HepG2 (cell line): ENCODE measurements around the gene SEC61A1. TPM values are rescaled to one million over a fixed set of nuclear protein-coding genes. Genes with fewer than 3 reads are reported as not detected.
A peak's percentile ranks its signal among the peaks of the same experiment; 100 is the strongest.

Source experiments
- ATAC-seq: fragments of 200-7000 bp; cut with Tn5 transposase; 3 replicates; pipeline ENCODE4 v1.9.1; 2020; ENCODE audit warnings: mild to moderate bottlenecking, moderate library complexity
- BruUV-seq: library from RNA; stranded (reverse); fragments of 400-500 nt; replicated peaks from 2 replicates; lab custom pipeline; 2021; lab: Mats Ljungman, UMichigan
- CTCF ChIA-PET: fragments of 300-600 bp; formaldehyde crosslinking; extraction: SDS; loops from one replicate; lab custom pipeline; 2021; ENCODE audit warnings: low total read pairs, inconsistent platforms, low intra/inter-chr PET ratio; lab: Yijun Ruan, JAX
- POLR2A ChIA-PET: fragments of 350-600 bp; sonication (Branson Sonifier 250); formaldehyde crosslinking; loops from one replicate; lab custom pipeline; 2020; ENCODE audit warnings: antibody characterized with exemption, inconsistent platforms; lab: Yijun Ruan, JAX
- DNase-seq: peaks from one replicate; pipeline ENCODE4 v3.0.0-alpha.2; 2015; ENCODE audit warnings: low spot score
- FAIRE-seq: peaks from 3 replicates; lab custom pipeline; 2011; peaks lifted over from hg19 to GRCh38; lab: Jason Lieb, UNC
- H2AFZ ChIP-seq: one replicate; pipeline ENCODE4 v1.6.1; 2011; ENCODE audit warnings: low read length, inconsistent platforms
- H3K27ac ChIP-seq: fragments of 300-600 bp; 3 replicates; pipeline ENCODE4 v1.8.0; 2011; ENCODE audit warnings: mixed run types, mild to moderate bottlenecking, mixed read lengths, low read length, inconsistent platforms; ENCODE audit not compliant: insufficient read depth; ENCODE audit errors: extremely low read length
- H3K27me3 ChIP-seq, 2 experiments: fragments of 200-600 bp in 1 of 2; 2 replicates in 1 of 2; 3 replicates in 1 of 2; pipeline versions ENCODE4 v1.6.0 to v1.8.0; 2011; ENCODE audit warnings: low read length in 2 of 2, mild to moderate bottlenecking in 2 of 2, moderate library complexity in 2 of 2, inconsistent platforms in 1 of 2; ENCODE audit not compliant: insufficient read depth in 2 of 2, control insufficient read depth in 1 of 2
- H3K36me3 ChIP-seq, 2 experiments: fragments of 200-600 bp in 1 of 2; replicated peaks in 1 of 2; 2 replicates in 1 of 2; 3 replicates in 1 of 2; pipeline versions ENCODE4 v1.5.1 to v1.8.0; 2011; ENCODE audit warnings: low read length in 2 of 2, inconsistent platforms in 1 of 2; ENCODE audit not compliant: insufficient read depth in 2 of 2, control insufficient read depth in 1 of 2
- H3K4me1 ChIP-seq: 2 replicates; pipeline ENCODE4 v1.5.1; 2012; ENCODE audit warnings: low read length, inconsistent platforms; ENCODE audit not compliant: insufficient read depth
- H3K4me2 ChIP-seq: 2 replicates; pipeline ENCODE4 v1.6.0; 2011; ENCODE audit warnings: low read depth, low read length, inconsistent platforms
- H3K4me3 ChIP-seq, 3 experiments: fragments of 200-600 bp in 1 of 3; sonication (generic), shearing (Covaris generic) in 1 of 3; replicated peaks in 1 of 3; 2 replicates each; pipeline ENCODE4 v1.5.1; 2011 to 2016; ENCODE audit warnings: low read length in 3 of 3, inconsistent platforms in 2 of 3, low read depth in 2 of 3, mild to moderate bottlenecking in 2 of 3, control low read depth in 1 of 3, mixed read lengths in 1 of 3; ENCODE audit not compliant: insufficient read depth in 1 of 3
- H3K79me2 ChIP-seq: one replicate; pipeline ENCODE4 v1.6.1; 2011; ENCODE audit warnings: low read length, inconsistent platforms; ENCODE audit not compliant: insufficient read depth
- H3K9ac ChIP-seq: 2 replicates; pipeline ENCODE4 v1.6.0; 2011; ENCODE audit warnings: mild to moderate bottlenecking, low read depth, low read length, inconsistent platforms; ENCODE audit not compliant: insufficient read depth
- H3K9me3 ChIP-seq: 2 replicates; pipeline ENCODE4 v1.5.1; 2012; ENCODE audit warnings: mild to moderate bottlenecking, low read length
- H4K20me1 ChIP-seq: 2 replicates; pipeline ENCODE4 v1.6.0; 2011; ENCODE audit warnings: inconsistent platforms, mild to moderate bottlenecking, low read length, moderate library complexity; ENCODE audit not compliant: insufficient read depth
- ELF1 ChIP-seq: sonication (generic); formaldehyde crosslinking; IDR thresholded peaks from 2 replicates; pipeline ENCODE4 v1.4.0; 2020; ENCODE audit warnings: missing genetic modification reagents
- ELF3 ChIP-seq: IDR thresholded peaks from 2 replicates; pipeline ENCODE4 v1.6.1; 2016; ENCODE audit warnings: missing genetic modification reagents, missing compliant biosample characterization
- FOXM1 ChIP-seq: sonication (generic); formaldehyde crosslinking; IDR thresholded peaks from 2 replicates; pipeline ENCODE4 v1.5.0; 2020; ENCODE audit warnings: missing genetic modification reagents
- GABPA ChIP-seq, 2 experiments: IDR thresholded peaks; 2 replicates each; pipeline ENCODE4 v1.6.1; 2011 to 2016; ENCODE audit warnings: low read depth in 2 of 2, low read length in 1 of 2, missing biosample characterization in 1 of 2, missing genetic modification characterization in 1 of 2
- HDAC2 ChIP-seq: sonication (generic); formaldehyde crosslinking; IDR thresholded peaks from 2 replicates; pipeline ENCODE4 v1.4.0; 2020; ENCODE audit warnings: missing genetic modification reagents
- HNRNPUL1 ChIP-seq: fragments of 200-400 bp; formaldehyde crosslinking; IDR thresholded peaks from 2 replicates; pipeline ENCODE4 v1.6.1; 2017; ENCODE audit warnings: low read depth, mild to moderate bottlenecking, low read length, moderate library complexity
- KAT8 ChIP-seq: IDR thresholded peaks from 2 replicates; pipeline ENCODE4 v1.6.1; 2016; ENCODE audit warnings: missing genetic modification reagents, missing compliant biosample characterization
- RAD21 ChIP-seq: fragments of 450-650 bp; formaldehyde crosslinking; IDR thresholded peaks from 2 replicates; pipeline ENCODE4 v1.5.0; 2020; ENCODE audit warnings: mild to moderate bottlenecking
- SALL1 ChIP-seq: sonication (generic); formaldehyde crosslinking; IDR thresholded peaks from 2 replicates; pipeline ENCODE4 v1.8.0; 2022; ENCODE audit warnings: mild to moderate bottlenecking, missing genetic modification reagents
- SAP130 ChIP-seq: IDR thresholded peaks from 2 replicates; pipeline ENCODE4 v1.6.1; 2016; ENCODE audit warnings: low read depth
- SMC3 ChIP-seq: IDR thresholded peaks from 2 replicates; pipeline ENCODE4 v1.6.1; 2011; ENCODE audit warnings: low read length, improper control_type of control experiment
- STAG1 ChIP-seq: sonication (generic); formaldehyde crosslinking; IDR thresholded peaks from 2 replicates; pipeline ENCODE4 v1.4.0; 2020; ENCODE audit warnings: missing genetic modification reagents
- XRCC5 ChIP-seq: fragments of 200-400 bp; formaldehyde crosslinking; optimal IDR thresholded peaks from 2 replicates; pipeline ENCODE3; 2017; ENCODE audit warnings: mild to moderate bottlenecking, low read length
- YY1 ChIP-seq: IDR thresholded peaks from 2 replicates; pipeline ENCODE4 v1.6.1; 2011; ENCODE audit warnings: low read length, low read depth, moderate library complexity, mild to moderate bottlenecking; ENCODE audit not compliant: insufficient read depth, insufficient replicate concordance
- ZBTB1 ChIP-seq: sonication (generic); formaldehyde crosslinking; IDR thresholded peaks from 2 replicates; pipeline ENCODE4 v1.4.0; 2020; ENCODE audit warnings: missing genetic modification reagents, borderline replicate concordance
- ZFX ChIP-seq: sonication (generic); formaldehyde crosslinking; IDR thresholded peaks from 2 replicates; pipeline ENCODE4 v1.4.0; 2020; ENCODE audit warnings: mild to moderate bottlenecking, low read depth, missing genetic modification reagents, moderate library complexity
- ZNF441 ChIP-seq: sonication (generic); formaldehyde crosslinking; IDR thresholded peaks from 2 replicates; pipeline ENCODE4 v1.7.0; 2021; ENCODE audit warnings: missing genetic modification reagents, borderline replicate concordance
- ZNF788 ChIP-seq: sonication (generic); formaldehyde crosslinking; IDR thresholded peaks from 2 replicates; pipeline ENCODE4 v1.5.0; 2020; ENCODE audit warnings: mild to moderate bottlenecking, missing genetic modification reagents, borderline replicate concordance
- WGBS: methylation state at CpG from one replicate; pipeline ENCODE4 v1.1.6; 2017; ENCODE audit warnings: low lambda C conversion rate; 5-methylcytosine and 5-hydroxymethylcytosine counted together
- in situ Hi-C: cut with HindIII; loops from 2 replicates; pipeline ENCODE4 v1.10.0; 2017; ENCODE audit warnings: low pct_unique_long_range_greater_than_20kb; ENCODE audit not compliant: extremely low pct_ligation_motif_present
- intact Hi-C: fragments of 100-400 bp; cut with micrococcal nuclease; formaldehyde crosslinking; loops from one replicate; pipeline ENCODE4 v1.10.0; 2022; ENCODE audit not compliant: unreplicated experiment
- polyA plus RNA-seq, 8 experiments: library from polyadenylated mRNA; depleted of rRNA in 3 of 8; stranded (reverse) in 7 of 8; unstranded in 1 of 8; fragments of >200 nt; fragmentation: Illumina TruSeq in 4 of 8; extraction: Trizol in 4 of 8; gene quantifications; 2 replicates each; pipeline versions ENCODE4 v1.2.1 to v1.2.3, GENCODE V29; 2011 to 2016; ENCODE audit warnings: low read depth in 4 of 8, missing spikeins in 1 of 8, mixed read lengths in 1 of 8; ENCODE audit not compliant: insufficient read depth in 1 of 8
- total RNA-seq, 5 experiments: library from RNA; depleted of rRNA; stranded (reverse); fragments of >200 nt; fragmentation: Illumina TruSeq; extraction: Trizol; gene quantifications; 2 replicates each; pipeline ENCODE4 v1.2.3, GENCODE V29; 2016; ENCODE audit warnings: low read depth in 1 of 5
- TF ChIP-seq, protein P1 (sequence below): sonication (generic); formaldehyde crosslinking; IDR thresholded peaks from 2 replicates; pipeline ENCODE4 v1.8.0; 2022; ENCODE audit warnings: missing genetic modification reagents, mild to moderate bottlenecking, borderline replicate concordance
- TF ChIP-seq, protein P2 (sequence below): sonication (generic); formaldehyde crosslinking; IDR thresholded peaks from 2 replicates; pipeline ENCODE4 v1.5.0; 2020; ENCODE audit warnings: mild to moderate bottlenecking, missing genetic modification reagents, moderate library complexity

The SEC61A1 gene
- total and polyA plus RNA-seq, 2 of the 13 experiments (the other 11 are each of a cell fraction or from before 2014, with no cell fraction given): 170 to 203 TPM

DNA sequence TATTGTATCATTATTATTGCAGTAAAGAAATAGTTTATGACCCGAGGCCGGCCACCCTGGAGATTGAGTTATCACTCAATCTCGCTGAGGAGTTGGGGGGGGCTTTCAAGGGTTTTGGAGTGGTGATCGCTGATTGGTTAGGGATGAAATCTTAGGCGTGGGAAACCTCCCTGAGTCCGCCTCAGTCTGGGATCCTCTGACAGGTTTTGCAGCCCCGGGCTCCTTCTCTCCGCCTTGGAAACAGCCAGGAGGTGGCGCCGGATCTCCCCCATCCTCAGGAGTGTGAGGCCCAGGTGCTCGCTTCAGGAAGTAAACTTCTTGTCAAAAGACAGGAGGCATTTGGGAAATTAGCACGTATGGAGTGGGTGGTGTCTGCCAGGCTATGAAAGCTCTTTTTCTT lies 41.1 kb upstream of the SEC61A1 start:
- Histone ChIP-seq H3K9ac (no peak overlapping the region), H3K9me3 (peaks cover 3% of the 10 kb centered on the region; the same call in 1 of the 2 replicates), H2AFZ (peak overlapping the region; percentile 34), H3K4me3 (no peak overlapping the region), H3K27me3 (0 out of 5 replicates have a peak, but pooled peaks cover 0 to 4% of the 10 kb centered on the region in 2 experiments), H3K4me1 (peaks cover 35% of the 10 kb centered on the region), H3K36me3 (no peaks in the 10 kb centered on the region), H3K79me2 (no peaks in the 10 kb centered on the region), H3K27ac (no peak overlapping the region), H3K4me2 (0 out of 2 replicates have a peak overlapping the region, but pooled peaks have one; percentile 32), H4K20me1 (no peaks in the 10 kb centered on the region)
- ChIA-PET CTCF (interaction anchor here (0.8 kb wide), 1 partner anchor 123 kb away, joined by 4 read pairs; no protein-coding TSS in a partner anchor), POLR2A (no interaction called here)
- in situ Hi-C loops (no loop called here), intact Hi-C loops (loop anchor here (2.0 kb wide), 1 partner anchor 42 kb away; the partner anchor contains the start of gene SEC61A1)
- peak; percentile 61 for ATAC-seq
- WGBS: 28% methylated on average over 12 of the region's 12 CpGs
- DNase-seq: peak; percentile 29
- FAIRE-seq: no peak
- TF ChIP-seq ZBTB1 (CRISPR knock-in tag) (no peak), SMC3 (peak; percentile 38; the same call in 1 of the 2 replicates), STAG1 (CRISPR knock-in tag) (peak; percentile 58), GABPA (IDR thresholded peaks at IDR 0.05; ENCODE audit: low read depth, low read length) (no peak), GABPA (CRISPR knock-in tag; IDR thresholded peaks at IDR 0.05; ENCODE audit: low read depth) (0 out of 2 replicates have a peak, but pooled peaks have one; percentile 22), XRCC5 (peak; percentile 22), FOXM1 (CRISPR knock-in tag) (no peak), ELF3 (CRISPR knock-in tag) (peak; percentile 58), YY1 (no peak), SALL1 (0 out of 2 replicates have a peak, but pooled peaks have one; percentile 21), SAP130 (CRISPR knock-in tag) (peak; percentile 48; the same call in 1 of the 2 replicates), ZNF788 (CRISPR knock-in tag) (0 out of 2 replicates have a peak, but pooled peaks have one; percentile 28), ZFX (CRISPR knock-in tag) (peak; percentile 22; the same call in 1 of the 2 replicates), HDAC2 (CRISPR knock-in tag) (no peak), RAD21 (CRISPR knock-in tag) (peak; percentile 52; the same call in 1 of the 2 replicates), ZNF441 (CRISPR knock-in tag) (no peak), KAT8 (CRISPR knock-in tag) (0 out of 2 replicates have a peak, but pooled peaks have one; percentile 39), HNRNPUL1 (no peak), ELF1 (CRISPR knock-in tag) (peak; percentile 45; the same call in 1 of the 2 replicates)
- TF ChIP-seq, protein P1, sequence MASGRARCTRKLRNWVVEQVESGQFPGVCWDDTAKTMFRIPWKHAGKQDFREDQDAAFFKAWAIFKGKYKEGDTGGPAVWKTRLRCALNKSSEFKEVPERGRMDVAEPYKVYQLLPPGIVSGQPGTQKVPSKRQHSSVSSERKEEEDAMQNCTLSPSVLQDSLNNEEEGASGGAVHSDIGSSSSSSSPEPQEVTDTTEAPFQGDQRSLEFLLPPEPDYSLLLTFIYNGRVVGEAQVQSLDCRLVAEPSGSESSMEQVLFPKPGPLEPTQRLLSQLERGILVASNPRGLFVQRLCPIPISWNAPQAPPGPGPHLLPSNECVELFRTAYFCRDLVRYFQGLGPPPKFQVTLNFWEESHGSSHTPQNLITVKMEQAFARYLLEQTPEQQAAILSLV (CRISPR knock-in tag): no peak
- TF ChIP-seq, protein P2, sequence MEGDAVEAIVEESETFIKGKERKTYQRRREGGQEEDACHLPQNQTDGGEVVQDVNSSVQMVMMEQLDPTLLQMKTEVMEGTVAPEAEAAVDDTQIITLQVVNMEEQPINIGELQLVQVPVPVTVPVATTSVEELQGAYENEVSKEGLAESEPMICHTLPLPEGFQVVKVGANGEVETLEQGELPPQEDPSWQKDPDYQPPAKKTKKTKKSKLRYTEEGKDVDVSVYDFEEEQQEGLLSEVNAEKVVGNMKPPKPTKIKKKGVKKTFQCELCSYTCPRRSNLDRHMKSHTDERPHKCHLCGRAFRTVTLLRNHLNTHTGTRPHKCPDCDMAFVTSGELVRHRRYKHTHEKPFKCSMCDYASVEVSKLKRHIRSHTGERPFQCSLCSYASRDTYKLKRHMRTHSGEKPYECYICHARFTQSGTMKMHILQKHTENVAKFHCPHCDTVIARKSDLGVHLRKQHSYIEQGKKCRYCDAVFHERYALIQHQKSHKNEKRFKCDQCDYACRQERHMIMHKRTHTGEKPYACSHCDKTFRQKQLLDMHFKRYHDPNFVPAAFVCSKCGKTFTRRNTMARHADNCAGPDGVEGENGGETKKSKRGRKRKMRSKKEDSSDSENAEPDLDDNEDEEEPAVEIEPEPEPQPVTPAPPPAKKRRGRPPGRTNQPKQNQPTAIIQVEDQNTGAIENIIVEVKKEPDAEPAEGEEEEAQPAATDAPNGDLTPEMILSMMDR (CRISPR knock-in tag): peak; percentile 64
- no TSS peak for BruUV-seq
